ENCODE data around the gene HELZ2. TPM values are rescaled to one million over a fixed set of nuclear protein-coding genes. Genes with fewer than 3 reads are reported as not detected.

Gene HELZ2
- total RNA-seq, 1 experiment from 2014 or later = 33.4 TPM

DNA sequence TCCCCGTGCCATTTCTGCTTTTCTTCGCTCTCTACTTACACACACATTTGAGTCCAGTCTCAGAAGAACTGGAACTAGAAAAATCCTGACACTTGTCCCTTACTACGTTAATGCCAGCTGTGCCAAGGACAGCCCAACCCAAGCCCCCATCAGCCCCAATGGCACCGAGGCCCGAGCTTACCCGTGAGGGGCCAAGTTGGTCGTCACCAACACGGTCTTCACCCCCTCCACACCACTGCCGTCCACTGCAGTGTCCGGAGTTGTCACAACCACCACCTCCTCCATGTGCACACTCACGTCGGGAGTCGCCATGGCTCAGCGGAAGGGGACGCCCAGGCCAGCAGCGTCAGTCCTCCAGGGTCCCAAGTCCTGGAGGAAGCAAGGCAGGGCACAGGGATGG, 45.0 kb upstream of the HELZ2 start:
- BruUV-seq (replicated peaks) = no TSS peak
- Histone ChIP-seq H4K20me1 (ENCODE audit: low read length) (no peaks in the 10 kb centered on the region), H2AFZ (ENCODE audit: low read length) (no peak overlapping the region), H3K27ac (ENCODE audit: low read length) (no peak overlapping the region), H3K9me2 (replicated peaks; ENCODE audit: low read length) (no peaks in the 10 kb centered on the region), H3K9ac (ENCODE audit: low read length) (no peak overlapping the region), H3K79me2 (ENCODE audit: low read length) (peaks cover 35% of the 10 kb centered on the region), H3K36me3 (ENCODE audit: low read depth, low read length) (peaks cover 8% of the 10 kb centered on the region), H3K4me2 (ENCODE audit: low read length) (no peak overlapping the region), H3F3A (ENCODE audit: low read length, unreplicated experiment) (no peaks in the 10 kb centered on the region), H3K4me1 (ENCODE audit: insufficient read depth, low read length) (no peaks in the 10 kb centered on the region), H3K4me3 (ENCODE audit: low read length) (no peak overlapping the region), H3K9me3 (ENCODE audit: low read length) (no peaks in the 10 kb centered on the region), H3K27me3 (ENCODE audit: low read length) (no peaks in the 10 kb centered on the region)
- DNase-seq (no peak), ATAC-seq (no peak)
- intact Hi-C loops (cut with micrococcal nuclease) = no loop called here
- TF ChIP-seq, protein P1, sequence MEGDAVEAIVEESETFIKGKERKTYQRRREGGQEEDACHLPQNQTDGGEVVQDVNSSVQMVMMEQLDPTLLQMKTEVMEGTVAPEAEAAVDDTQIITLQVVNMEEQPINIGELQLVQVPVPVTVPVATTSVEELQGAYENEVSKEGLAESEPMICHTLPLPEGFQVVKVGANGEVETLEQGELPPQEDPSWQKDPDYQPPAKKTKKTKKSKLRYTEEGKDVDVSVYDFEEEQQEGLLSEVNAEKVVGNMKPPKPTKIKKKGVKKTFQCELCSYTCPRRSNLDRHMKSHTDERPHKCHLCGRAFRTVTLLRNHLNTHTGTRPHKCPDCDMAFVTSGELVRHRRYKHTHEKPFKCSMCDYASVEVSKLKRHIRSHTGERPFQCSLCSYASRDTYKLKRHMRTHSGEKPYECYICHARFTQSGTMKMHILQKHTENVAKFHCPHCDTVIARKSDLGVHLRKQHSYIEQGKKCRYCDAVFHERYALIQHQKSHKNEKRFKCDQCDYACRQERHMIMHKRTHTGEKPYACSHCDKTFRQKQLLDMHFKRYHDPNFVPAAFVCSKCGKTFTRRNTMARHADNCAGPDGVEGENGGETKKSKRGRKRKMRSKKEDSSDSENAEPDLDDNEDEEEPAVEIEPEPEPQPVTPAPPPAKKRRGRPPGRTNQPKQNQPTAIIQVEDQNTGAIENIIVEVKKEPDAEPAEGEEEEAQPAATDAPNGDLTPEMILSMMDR (conservative IDR thresholded peaks at IDR 0.05; ENCODE audit: low read depth, low read length) = no peak
- TF ChIP-seq EZH2phosphoT487 (IDR thresholded peaks at IDR 0.05; ENCODE audit: borderline replicate concordance, low read length) (no peak), EZH2 (IDR thresholded peaks at IDR 0.05; ENCODE audit: low read length, unreplicated experiment) (no peak)
- CTCF ChIA-PET = no interaction called here
- POLR2A ChIA-PET (ENCODE audit: unreplicated experiment) = no interaction called here

DNA sequence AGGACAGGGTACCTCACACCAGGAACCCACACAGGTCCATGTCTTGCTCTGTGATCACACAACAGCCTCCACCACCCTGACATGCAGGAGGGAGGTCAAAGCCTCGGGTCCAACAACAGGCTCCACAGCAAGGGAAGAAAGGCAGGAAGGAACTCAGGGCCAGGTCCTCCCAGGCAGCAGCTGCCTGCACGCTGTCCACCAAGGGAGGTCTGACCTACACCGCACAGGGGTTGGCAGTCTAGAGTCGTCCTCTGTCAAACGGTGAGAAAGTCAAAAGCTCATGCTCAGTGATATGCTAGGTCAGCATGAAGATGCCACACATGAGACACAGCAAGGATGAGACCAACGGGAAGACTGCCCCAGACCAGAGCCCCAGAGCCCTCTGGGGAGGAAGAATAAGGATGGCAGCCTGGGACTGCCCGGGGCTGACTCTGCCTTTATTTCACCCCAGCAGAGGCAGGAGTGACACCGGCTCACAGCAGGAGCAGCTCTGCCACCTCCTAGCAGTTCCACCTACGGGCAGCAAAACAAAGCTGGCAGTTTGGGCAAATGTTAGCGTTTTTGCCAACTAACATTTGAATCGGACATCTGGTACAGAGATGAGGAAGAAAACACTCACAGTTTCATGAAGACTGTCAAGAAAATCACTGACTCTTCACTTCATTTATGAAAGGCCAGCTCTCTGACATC, 44.4 kb upstream of the HELZ2 start:
- Histone ChIP-seq H3K79me2 (ENCODE audit: low read length) (peaks cover 35% of the 10 kb centered on the region), H3K9me3 (ENCODE audit: low read length) (no peaks in the 10 kb centered on the region), H3F3A (ENCODE audit: low read length, unreplicated experiment) (no peaks in the 10 kb centered on the region), H3K4me2 (ENCODE audit: low read length) (no peak overlapping the region), H3K27me3 (ENCODE audit: low read length) (no peaks in the 10 kb centered on the region), H3K4me3 (ENCODE audit: low read length) (no peak overlapping the region), H3K9me2 (replicated peaks; ENCODE audit: low read length) (no peaks in the 10 kb centered on the region), H3K4me1 (ENCODE audit: insufficient read depth, low read length) (no peaks in the 10 kb centered on the region), H3K9ac (ENCODE audit: low read length) (no peak overlapping the region), H3K36me3 (ENCODE audit: low read depth, low read length) (peaks cover 8% of the 10 kb centered on the region), H2AFZ (ENCODE audit: low read length) (no peak overlapping the region), H4K20me1 (ENCODE audit: low read length) (no peaks in the 10 kb centered on the region), H3K27ac (ENCODE audit: low read length) (no peak overlapping the region)
- DNase-seq (no peak), ATAC-seq (no peak)
- intact Hi-C loops (cut with micrococcal nuclease) = no loop called here
- CTCF ChIA-PET = no interaction called here
- no TSS peak for BruUV-seq (replicated peaks)
- TF ChIP-seq, protein P1 (conservative IDR thresholded peaks at IDR 0.05; ENCODE audit: low read depth, low read length) = no peak
- TF ChIP-seq EZH2 (IDR thresholded peaks at IDR 0.05; ENCODE audit: low read length, unreplicated experiment) = no peak
- no peak for TF ChIP-seq EZH2phosphoT487 (IDR thresholded peaks at IDR 0.05; ENCODE audit: borderline replicate concordance, low read length)
- POLR2A ChIA-PET (ENCODE audit: unreplicated experiment) = interaction anchor here (0.6 kb wide), 1 partner anchor 98 kb away, joined by 3 read pairs; no protein-coding TSS in a partner anchor

DNA sequence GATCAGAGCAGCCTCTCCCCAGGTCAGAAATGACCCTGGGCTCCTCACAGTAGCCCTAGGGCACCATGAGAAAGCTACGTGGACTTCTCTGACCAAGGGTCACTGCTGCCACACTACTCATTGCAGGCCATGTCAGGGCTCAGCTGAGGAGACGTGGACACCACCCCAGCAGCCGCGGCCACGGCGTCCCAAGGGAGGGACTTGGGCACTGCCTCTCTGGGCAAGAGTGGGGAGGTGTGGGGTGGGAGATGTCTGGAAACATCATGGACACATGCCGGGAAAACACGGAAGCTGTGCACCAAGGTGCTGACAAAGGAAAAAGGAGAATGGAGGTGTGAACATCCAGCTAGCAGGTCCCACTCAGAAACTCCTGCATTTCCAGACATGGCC, 43.8 kb upstream of the HELZ2 start:
- intact Hi-C loops (cut with micrococcal nuclease) = no loop called here
- Histone ChIP-seq H3F3A (ENCODE audit: low read length, unreplicated experiment) (no peaks in the 10 kb centered on the region), H2AFZ (ENCODE audit: low read length) (no peak overlapping the region), H3K9me2 (replicated peaks; ENCODE audit: low read length) (no peaks in the 10 kb centered on the region), H3K79me2 (ENCODE audit: low read length) (peaks cover 29% of the 10 kb centered on the region), H4K20me1 (ENCODE audit: low read length) (no peaks in the 10 kb centered on the region), H3K9me3 (ENCODE audit: low read length) (no peaks in the 10 kb centered on the region), H3K27ac (ENCODE audit: low read length) (no peak overlapping the region), H3K4me1 (ENCODE audit: insufficient read depth, low read length) (no peaks in the 10 kb centered on the region), H3K27me3 (ENCODE audit: low read length) (no peaks in the 10 kb centered on the region), H3K4me3 (ENCODE audit: low read length) (no peak overlapping the region), H3K4me2 (ENCODE audit: low read length) (no peak overlapping the region), H3K36me3 (ENCODE audit: low read depth, low read length) (peaks cover 8% of the 10 kb centered on the region), H3K9ac (ENCODE audit: low read length) (no peak overlapping the region)
- no peak for DNase-seq
- no peak for ATAC-seq
- POLR2A ChIA-PET (ENCODE audit: unreplicated experiment) = no interaction called here
- no TSS peak for BruUV-seq (replicated peaks)
- CTCF ChIA-PET = no interaction called here
- TF ChIP-seq, protein P1 (conservative IDR thresholded peaks at IDR 0.05; ENCODE audit: low read depth, low read length) = no peak
- TF ChIP-seq EZH2phosphoT487 (IDR thresholded peaks at IDR 0.05; ENCODE audit: borderline replicate concordance, low read length) = no peak
- TF ChIP-seq EZH2 (IDR thresholded peaks at IDR 0.05; ENCODE audit: low read length, unreplicated experiment) = no peak

Measured in PC-3 (cell line).